NCI-H446 treated with DMSO at 0.1 percent for 48 hours (cell line): ENCODE measurements around the gene CELSR3.

Experiments
- DNase-seq: peaks from one replicate; lab custom pipeline; 2025; lab: John Stamatoyannopoulos, UW

The CELSR3 gene

GRCh38 chr3:48661501-48662144 lies 1.1 kb downstream of the CELSR3 start:
- no peak for DNase-seq

GRCh38 chr3:48660800-48661400 lies 1.8 kb downstream of the CELSR3 start:
- DNase-seq = no peak

GRCh38 chr3:48656841-48657281 lies 5.8 kb downstream of the CELSR3 start:
- no peak for DNase-seq

- no peak for DNase-seq
These were observed 6.4 kb downstream of the CELSR3 start for GRCh38 chr3:48656061-48656840.

GRCh38 chr3:48655606-48656005 lies 7.1 kb downstream of the CELSR3 start:
- DNase-seq = no peak

GRCh38 chr3:48655063-48655462 lies 7.6 kb downstream of the CELSR3 start:
- no peak for DNase-seq

GRCh38 chr3:48652923-48653715 lies 9.6 kb downstream of the CELSR3 start:
- DNase-seq = no peak

GRCh38 chr3:48651771-48652170 lies 10.9 kb downstream of the CELSR3 start:
- DNase-seq = no peak

GRCh38 chr3:48650723-48651122 lies 12.0 kb downstream of the CELSR3 start:
- no peak for DNase-seq

GRCh38 chr3:48648188-48648850 lies 14.4 kb downstream of the CELSR3 start:
- DNase-seq = no peak

- no peak for DNase-seq
These were observed 15.0 kb downstream of the CELSR3 start for GRCh38 chr3:48647714-48648113.

GRCh38 chr3:48644898-48645760 lies 17.6 kb downstream of the CELSR3 start:
- DNase-seq = no peak

- DNase-seq = no peak
These were observed 20.1 kb downstream of the CELSR3 start for GRCh38 chr3:48642605-48643004.

GRCh38 chr3:48641396-48641795 lies 21.3 kb downstream of the CELSR3 start:
- no peak for DNase-seq

GRCh38 chr3:48639944-48640606 lies 22.6 kb downstream of the CELSR3 start:
- DNase-seq = no peak

- DNase-seq = no peak
These were observed 25.4 kb downstream of the CELSR3 start for GRCh38 chr3:48637305-48637704.

GRCh38 chr3:48636149-48636655 lies 26.5 kb downstream of the CELSR3 start:
- DNase-seq = no peak

GRCh38 chr3:48635222-48636021 lies 27.3 kb downstream of the CELSR3 start, which contains the start of gene SLC26A6:
Gene SLC26A6, minus strand, starts transcription at chr3:48635461. Its CDS starts 68 bp downstream, at chr3:48635393.
- peak; percentile 79 for DNase-seq

GRCh38 chr3:48634661-48635221 lies 27.9 kb downstream of the CELSR3 start:
- DNase-seq = no peak
